Effector memory CD4-positive, alpha-beta T cell (primary cell): ENCODE data around the gene LAMTOR4.
"Not testable (repeated sequence)": the region's sequence is repeated elsewhere in the genome, so short reads cannot be mapped to it uniquely, and the experiment has no call there.

ENCODE experiments used
- DNase-seq, 3 donors: peaks; one replicate each; pipeline ENCODE4 v3.0.0-alpha.2; 2020
- H3K27ac ChIP-seq: 2 replicates; pipeline ENCODE4 v1.7.0; 2013; ENCODE audit warnings: mild to moderate bottlenecking, low read length, moderate library complexity; ENCODE audit not compliant: insufficient read depth, poor library complexity, severe bottlenecking
- H3K27me3 ChIP-seq: replicated peaks from 2 replicates; pipeline ENCODE4 v1.7.0; 2013; ENCODE audit warnings: mild to moderate bottlenecking, low read length; ENCODE audit not compliant: insufficient read depth, control insufficient read depth, poor library complexity, severe bottlenecking
- H3K36me3 ChIP-seq: 2 replicates; pipeline ENCODE4 v1.7.0; 2013; ENCODE audit warnings: mild to moderate bottlenecking, low read length, moderate library complexity; ENCODE audit not compliant: control insufficient read depth, insufficient read depth
- H3K4me1 ChIP-seq: 2 replicates; pipeline ENCODE4 v1.7.0; 2013; ENCODE audit warnings: low read length, mild to moderate bottlenecking; ENCODE audit not compliant: control insufficient read depth, insufficient read depth, poor library complexity, severe bottlenecking
- H3K4me3 ChIP-seq: 2 replicates; pipeline ENCODE4 v1.7.0; 2013; ENCODE audit warnings: low read length, low read depth, mild to moderate bottlenecking; ENCODE audit not compliant: insufficient read depth, poor library complexity, severe bottlenecking
- H3K9me3 ChIP-seq: 2 replicates; pipeline ENCODE4 v1.7.0; 2013; ENCODE audit warnings: mild to moderate bottlenecking, low read length, moderate library complexity; ENCODE audit not compliant: control insufficient read depth

The LAMTOR4 gene

DNA sequence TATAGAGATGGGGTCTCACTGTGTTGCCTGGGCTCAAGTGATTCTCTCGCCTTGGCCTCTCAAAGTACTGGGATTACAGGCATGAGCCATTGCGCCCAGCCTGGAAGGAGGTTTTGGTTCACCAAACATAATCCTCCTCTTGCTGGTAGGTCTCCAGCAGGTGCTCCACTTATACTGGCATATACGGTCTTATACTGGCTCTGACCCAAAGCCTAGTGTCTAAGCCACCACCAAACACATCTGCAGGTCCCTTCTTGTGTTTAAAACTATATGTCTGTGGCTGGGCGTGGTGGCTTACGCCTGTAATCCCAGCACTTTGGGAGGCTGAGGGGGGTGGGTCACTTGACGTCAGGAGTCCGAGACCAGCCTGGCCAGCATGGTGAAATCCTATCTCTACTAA lies 16.6 kb upstream of the LAMTOR4 start:
- peaks cover 12% of the 10 kb centered on the region for H3K4me1 ChIP-seq

DNA sequence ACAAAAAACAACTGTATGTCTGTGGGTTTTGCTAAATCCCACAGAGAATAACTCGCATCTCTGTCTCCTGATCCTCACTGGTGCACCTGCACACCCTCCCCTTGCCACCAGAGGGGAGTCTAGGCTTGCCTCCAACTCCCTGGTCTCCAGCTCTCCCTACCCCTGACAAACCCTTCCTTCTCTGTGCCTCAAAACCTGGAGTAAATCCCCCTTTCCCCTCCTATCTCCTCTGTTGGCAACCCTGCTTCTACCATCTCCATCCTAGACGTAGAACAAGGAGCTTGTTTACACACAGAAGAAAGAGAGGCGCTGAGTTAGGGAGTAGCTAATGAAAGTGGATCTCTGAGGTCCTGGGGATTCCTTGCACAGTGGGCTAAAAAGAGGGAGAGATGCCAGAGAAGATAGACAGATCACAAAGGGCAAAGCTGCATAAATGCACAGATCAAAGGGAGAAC lies 16.0 kb upstream of the LAMTOR4 start:
- Histone ChIP-seq H3K36me3 (no peaks in the 10 kb centered on the region), H3K4me3 (no peak overlapping the region), H3K27me3 (no peaks in the 10 kb centered on the region), H3K9me3 (no peaks in the 10 kb centered on the region), H3K27ac (no peak overlapping the region), H3K4me1 (peaks cover 9% of the 10 kb centered on the region)
- peak; percentile 23 to 41 (median 33) for DNase-seq

More for the DNA sequence above, 16.6 kb upstream of the LAMTOR4 start:
- no peak for DNase-seq
- no peaks in the 10 kb centered on the region for H3K36me3 ChIP-seq
- no peaks in the 10 kb centered on the region for H3K9me3 ChIP-seq
- H3K27me3 ChIP-seq: no peaks in the 10 kb centered on the region
- no peak overlapping the region for H3K4me3 ChIP-seq
- no peak overlapping the region for H3K27ac ChIP-seq

- DNase-seq: no peak
- no peaks in the 10 kb centered on the region for H3K36me3 ChIP-seq
- no peaks in the 10 kb centered on the region for H3K4me1 ChIP-seq
- H3K4me3 ChIP-seq: no peak overlapping the region
- no peaks in the 10 kb centered on the region for H3K9me3 ChIP-seq
- no peaks in the 10 kb centered on the region for H3K27me3 ChIP-seq
- H3K27ac ChIP-seq: no peak overlapping the region
Measured at GRCh38 chr7:100137851-100138760, 10.6 kb upstream of the LAMTOR4 start.

GRCh38 chr7:100141555-100141949 lies 7.2 kb upstream of the LAMTOR4 start:
- Histone ChIP-seq H3K36me3 (no peaks in the 10 kb centered on the region), H3K4me3 (no peak overlapping the region), H3K9me3 (no peaks in the 10 kb centered on the region), H3K4me1 (no peaks in the 10 kb centered on the region), H3K27me3 (no peaks in the 10 kb centered on the region), H3K27ac (no peak overlapping the region)
- DNase-seq: no peak

GRCh38 chr7:100142461-100142860 lies 6.3 kb upstream of the LAMTOR4 start:
- DNase-seq: no peak
- no peaks in the 10 kb centered on the region for H3K27me3 ChIP-seq
- H3K9me3 ChIP-seq: no peaks in the 10 kb centered on the region
- no peaks in the 10 kb centered on the region for H3K4me1 ChIP-seq
- no peak overlapping the region for H3K27ac ChIP-seq
- H3K36me3 ChIP-seq: no peaks in the 10 kb centered on the region
- no peak overlapping the region for H3K4me3 ChIP-seq

DNA sequence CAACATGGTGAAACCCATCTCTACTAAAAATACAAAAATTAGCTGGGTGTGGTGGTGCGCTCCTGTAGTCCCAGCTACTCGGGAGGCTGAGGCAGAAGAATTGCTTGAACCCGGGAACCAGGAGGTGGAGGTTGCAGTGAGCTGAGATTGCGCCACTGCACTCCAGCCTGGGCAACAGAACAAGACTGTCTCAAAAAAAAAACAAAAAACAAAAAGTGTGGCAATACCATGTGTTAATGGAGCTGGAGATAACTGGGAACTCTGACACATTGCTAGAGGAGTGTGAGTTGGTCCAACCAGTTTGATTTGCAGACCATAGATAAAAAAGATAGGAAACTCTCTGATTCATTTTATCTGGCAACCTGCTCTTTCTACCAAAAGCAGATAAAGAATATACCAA lies 2.4 kb upstream of the LAMTOR4 start:
- H3K27ac ChIP-seq, H3K27me3 ChIP-seq, DNase-seq: not testable (repeated sequence)

DNA sequence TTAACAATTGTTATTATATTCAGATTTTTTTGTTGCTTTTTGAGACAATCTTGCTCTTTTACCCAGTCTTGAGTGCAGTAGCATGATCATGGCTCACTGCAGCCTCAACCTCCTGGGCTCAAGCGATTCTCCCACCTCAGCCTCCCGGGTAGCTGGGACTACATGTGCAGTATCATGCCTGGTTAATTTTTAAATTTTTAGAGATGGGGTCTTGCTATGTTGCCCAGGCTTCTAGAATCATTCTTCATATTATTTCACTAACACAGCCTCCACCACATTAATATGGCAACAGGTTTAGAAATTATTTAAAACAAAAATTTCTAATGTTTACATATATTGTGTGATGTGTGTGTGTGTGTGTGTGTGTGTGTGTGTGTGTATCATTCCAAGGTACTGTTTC lies 1.4 kb upstream of the LAMTOR4 start:
- Histone ChIP-seq H3K27me3 (no peaks in the 10 kb centered on the region), H3K9me3 (no peaks in the 10 kb centered on the region), H3K4me1 (peaks cover 13% of the 10 kb centered on the region), H3K4me3 (no peak overlapping the region), H3K36me3 (peaks cover 3% of the 10 kb centered on the region), H3K27ac (no peak overlapping the region)
- DNase-seq: no peak

More for the DNA sequence above, 2.4 kb upstream of the LAMTOR4 start:
- peaks cover 11% of the 10 kb centered on the region for H3K4me1 ChIP-seq
- not testable (repeated sequence) for H3K4me3 ChIP-seq, H3K9me3 ChIP-seq, H3K36me3 ChIP-seq

GRCh38 chr7:100148225-100148558 lies 526 bp upstream of the LAMTOR4 start:
- H3K27ac ChIP-seq: peak overlapping the region; percentile 97
- no peaks in the 10 kb centered on the region for H3K27me3 ChIP-seq
- DNase-seq: no peak
- no peaks in the 10 kb centered on the region for H3K9me3 ChIP-seq
- H3K4me1 ChIP-seq: peaks cover 13% of the 10 kb centered on the region
- peaks cover 5% of the 10 kb centered on the region for H3K36me3 ChIP-seq
- H3K4me3 ChIP-seq: peak overlapping the region; percentile 90

DNA sequence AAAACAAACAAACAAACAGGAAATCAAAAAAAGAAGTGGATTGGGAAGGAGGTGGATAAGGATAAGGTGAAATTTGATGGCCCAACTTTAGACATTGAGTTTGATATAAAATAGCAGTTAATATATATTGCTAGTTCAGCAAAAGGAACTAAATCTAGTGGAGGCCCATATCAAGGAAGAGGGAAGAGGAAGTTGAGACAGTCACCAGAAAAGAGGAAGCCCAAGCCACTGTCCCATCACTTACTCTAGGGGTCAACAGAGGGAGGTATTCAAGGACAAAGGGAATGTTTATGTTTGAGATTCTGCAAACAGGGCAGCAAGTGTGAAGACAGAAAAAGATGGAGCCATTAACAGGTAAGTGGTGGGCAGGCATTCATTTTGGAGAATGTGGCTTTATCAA lies 3.7 kb downstream of the LAMTOR4 start:
- DNase-seq: no peak
- H3K27me3 ChIP-seq: no peaks in the 10 kb centered on the region
- H3K36me3 ChIP-seq: peaks cover 37% of the 10 kb centered on the region
- no peak overlapping the region for H3K4me3 ChIP-seq
- H3K4me1 ChIP-seq: peaks cover 22% of the 10 kb centered on the region
- H3K27ac ChIP-seq: peak overlapping the region; percentile 27
- H3K9me3 ChIP-seq: no peaks in the 10 kb centered on the region

- Histone ChIP-seq H3K27ac (no peak overlapping the region), H3K36me3 (peaks cover 37% of the 10 kb centered on the region), H3K27me3 (no peaks in the 10 kb centered on the region), H3K4me1 (peaks cover 26% of the 10 kb centered on the region), H3K4me3 (no peak overlapping the region), H3K9me3 (no peaks in the 10 kb centered on the region)
- no peak for DNase-seq
Measured at GRCh38 chr7:100152937-100153666, 4.4 kb downstream of the LAMTOR4 start.
